Body of pancreas (tissue), 4 donors: ENCODE measurements around the gene ARSJ.

Experiments
- POLR2A ChIP-seq, 3 donors: fragments of 450-650 bp; IDR thresholded peaks; one replicate each; pipeline ENCODE4 v1.6.1; 2016; ENCODE audit warnings: antibody characterized with exemption in 3 of 3, mild to moderate bottlenecking in 2 of 3
- TF ChIP-seq, protein P1 (sequence below), 7 experiments: fragments of 450-650 bp in 4 of 7; fragments of 200-600 bp in 3 of 7; sonication (generic) in 3 of 7; IDR thresholded peaks; one replicate each; pipeline ENCODE4 v1.5.1; 2016 to 2019; ENCODE audit warnings: antibody characterized with exemption in 7 of 7

DNA sequence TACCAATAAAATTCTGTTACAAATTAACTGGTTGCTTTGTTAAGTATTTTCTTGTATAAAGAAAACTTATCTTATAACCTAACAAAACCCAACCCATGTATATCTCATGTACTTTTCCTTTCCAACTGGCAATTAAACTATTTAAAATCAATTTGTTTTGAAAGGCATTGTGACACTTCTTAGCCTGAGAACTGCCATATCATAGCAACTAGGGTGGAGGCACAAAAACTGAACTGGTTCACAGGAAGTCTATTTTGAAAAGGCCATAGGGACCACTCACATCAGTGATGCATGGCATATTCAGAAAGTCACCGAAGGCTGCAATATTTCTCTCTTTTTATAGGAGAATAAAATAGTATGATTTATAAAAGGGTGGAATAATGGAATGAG lies 40.5 kb upstream of the ARSJ start:
- TF ChIP-seq, protein P1, sequence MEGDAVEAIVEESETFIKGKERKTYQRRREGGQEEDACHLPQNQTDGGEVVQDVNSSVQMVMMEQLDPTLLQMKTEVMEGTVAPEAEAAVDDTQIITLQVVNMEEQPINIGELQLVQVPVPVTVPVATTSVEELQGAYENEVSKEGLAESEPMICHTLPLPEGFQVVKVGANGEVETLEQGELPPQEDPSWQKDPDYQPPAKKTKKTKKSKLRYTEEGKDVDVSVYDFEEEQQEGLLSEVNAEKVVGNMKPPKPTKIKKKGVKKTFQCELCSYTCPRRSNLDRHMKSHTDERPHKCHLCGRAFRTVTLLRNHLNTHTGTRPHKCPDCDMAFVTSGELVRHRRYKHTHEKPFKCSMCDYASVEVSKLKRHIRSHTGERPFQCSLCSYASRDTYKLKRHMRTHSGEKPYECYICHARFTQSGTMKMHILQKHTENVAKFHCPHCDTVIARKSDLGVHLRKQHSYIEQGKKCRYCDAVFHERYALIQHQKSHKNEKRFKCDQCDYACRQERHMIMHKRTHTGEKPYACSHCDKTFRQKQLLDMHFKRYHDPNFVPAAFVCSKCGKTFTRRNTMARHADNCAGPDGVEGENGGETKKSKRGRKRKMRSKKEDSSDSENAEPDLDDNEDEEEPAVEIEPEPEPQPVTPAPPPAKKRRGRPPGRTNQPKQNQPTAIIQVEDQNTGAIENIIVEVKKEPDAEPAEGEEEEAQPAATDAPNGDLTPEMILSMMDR (IDR thresholded peaks at IDR 0.05): no peak
- TF ChIP-seq POLR2A (IDR thresholded peaks at IDR 0.05): no peak
